ENCODE measurements around the gene PLEKHA8.
A peak's percentile ranks its signal among the peaks of the same experiment; 100 is the strongest.

The PLEKHA8 gene

GRCh38 chr7:30167901-30168300 is 139.7 kb downstream of the PLEKHA8 start:
- no peak for DNase-seq (ENCODE audit: low read depth, low spot score)
- TF ChIP-seq POLR2AphosphoS5 (IDR thresholded peaks at IDR 0.05; ENCODE audit: borderline replicate concordance, low read depth, low read length): no peak
- H3K9ac ChIP-seq (ENCODE audit: insufficient read length): no peak overlapping the region
- H3K36me3 ChIP-seq (ENCODE audit: insufficient read depth, low read length): no peaks in the 10 kb centered on the region
- H3K27ac ChIP-seq: no peak overlapping the region
- no peaks in the 10 kb centered on the region for H3K9me3 ChIP-seq (ENCODE audit: low read depth, low read length)
- H3K4me3 ChIP-seq: no peak overlapping the region

DNA sequence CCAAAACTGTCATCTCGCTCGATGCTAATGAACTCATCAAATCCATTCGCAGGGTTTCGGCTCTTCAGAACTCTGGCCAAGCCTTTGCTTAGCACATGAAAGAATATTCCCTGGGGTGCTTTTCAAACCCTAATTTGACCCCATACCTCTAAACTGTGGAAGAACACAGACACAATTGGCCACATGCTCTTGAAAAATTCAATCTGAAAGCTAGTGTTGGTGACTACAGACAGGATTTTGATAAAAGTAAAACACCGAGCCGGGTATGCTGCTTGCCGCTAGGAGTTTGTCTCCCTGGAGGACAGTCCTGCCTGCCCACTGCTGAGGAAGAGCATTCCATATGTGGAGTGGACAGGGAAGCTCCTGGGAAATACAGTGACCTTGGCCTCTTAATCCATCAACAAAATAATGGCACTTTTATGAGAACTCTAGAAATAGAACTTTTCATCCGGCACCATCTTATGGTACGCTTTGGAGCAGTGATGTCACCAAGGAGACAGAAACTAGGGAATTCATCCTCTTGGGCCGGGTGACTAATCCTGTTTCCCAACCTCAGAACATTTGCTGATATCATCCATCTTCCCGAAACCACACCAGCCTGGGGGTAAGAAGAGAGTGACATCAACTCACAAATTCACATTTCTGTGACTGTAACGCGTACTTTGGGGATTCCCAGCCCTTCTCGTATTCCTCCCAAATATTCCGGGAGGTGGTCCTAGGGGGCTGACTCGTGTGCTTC is 140.8 kb downstream of the PLEKHA8 start:
- Histone ChIP-seq H3K4me3 (no peak overlapping the region), H3K9me3 (ENCODE audit: low read depth, low read length) (no peaks in the 10 kb centered on the region), H3K36me3 (ENCODE audit: insufficient read depth, low read length) (no peaks in the 10 kb centered on the region), H3K9ac (ENCODE audit: insufficient read length) (no peak overlapping the region), H3K27ac (no peak overlapping the region)
- no peak for TF ChIP-seq FOXP2 (optimal IDR thresholded peaks at IDR 0.05; ENCODE audit: control extremely low read depth, extremely low read length, insufficient read depth)
- no peak for TF ChIP-seq EZH2 (IDR thresholded peaks at IDR 0.05)
- no peak for TF ChIP-seq POLR2AphosphoS5 (IDR thresholded peaks at IDR 0.05; ENCODE audit: borderline replicate concordance, low read depth, low read length)
- no peak for DNase-seq (ENCODE audit: low read depth, low spot score)

DNA sequence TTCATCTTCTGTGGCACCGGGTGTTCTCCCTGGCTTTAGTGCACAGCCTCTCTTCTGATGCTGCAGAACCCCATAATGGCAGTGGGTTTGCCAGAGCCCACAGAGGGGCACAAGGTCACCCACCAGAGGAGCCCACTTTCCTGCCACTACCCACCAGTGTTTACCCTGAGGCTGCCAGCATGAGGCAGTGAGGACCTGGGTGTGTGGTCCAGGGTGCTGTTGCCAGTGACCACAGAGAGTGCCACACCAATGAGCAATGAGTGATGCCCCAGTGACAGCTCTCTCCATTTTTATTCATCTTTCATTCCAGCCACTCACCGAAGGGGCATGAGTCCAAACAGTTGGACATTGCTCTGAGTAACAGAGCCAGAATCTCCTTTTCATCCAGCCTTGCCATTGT is 141.4 kb downstream of the PLEKHA8 start:
- no peak for TF ChIP-seq EZH2 (IDR thresholded peaks at IDR 0.05)
- TF ChIP-seq POLR2AphosphoS5 (IDR thresholded peaks at IDR 0.05; ENCODE audit: borderline replicate concordance, low read depth, low read length): no peak
- no peak for TF ChIP-seq FOXP2 (optimal IDR thresholded peaks at IDR 0.05; ENCODE audit: control extremely low read depth, extremely low read length, insufficient read depth)
- Histone ChIP-seq H3K36me3 (ENCODE audit: insufficient read depth, low read length) (no peaks in the 10 kb centered on the region), H3K4me3 (no peak overlapping the region), H3K9ac (ENCODE audit: insufficient read length) (no peak overlapping the region), H3K27ac (no peak overlapping the region), H3K9me3 (ENCODE audit: low read depth, low read length) (no peaks in the 10 kb centered on the region)
- no peak for DNase-seq (ENCODE audit: low read depth, low spot score)

GRCh38 chr7:30170476-30171205 is 142.4 kb downstream of the PLEKHA8 start:
- Histone ChIP-seq H3K9ac (ENCODE audit: insufficient read length) (no peak overlapping the region), H3K9me3 (ENCODE audit: low read depth, low read length) (no peaks in the 10 kb centered on the region), H3K4me3 (no peak overlapping the region), H3K36me3 (ENCODE audit: insufficient read depth, low read length) (no peaks in the 10 kb centered on the region), H3K27ac (no peak overlapping the region)
- no peak for TF ChIP-seq FOXP2 (optimal IDR thresholded peaks at IDR 0.05; ENCODE audit: control extremely low read depth, extremely low read length, insufficient read depth)
- no peak for TF ChIP-seq POLR2AphosphoS5 (IDR thresholded peaks at IDR 0.05; ENCODE audit: borderline replicate concordance, low read depth, low read length)
- TF ChIP-seq EZH2 (IDR thresholded peaks at IDR 0.05): no peak
- no peak for DNase-seq (ENCODE audit: low read depth, low spot score)

GRCh38 chr7:30171766-30172447 is 143.7 kb downstream of the PLEKHA8 start:
- no peaks in the 10 kb centered on the region for H3K36me3 ChIP-seq (ENCODE audit: insufficient read depth, low read length)
- no peak overlapping the region for H3K9ac ChIP-seq (ENCODE audit: insufficient read length)
- DNase-seq (ENCODE audit: low read depth, low spot score): no peak

DNA sequence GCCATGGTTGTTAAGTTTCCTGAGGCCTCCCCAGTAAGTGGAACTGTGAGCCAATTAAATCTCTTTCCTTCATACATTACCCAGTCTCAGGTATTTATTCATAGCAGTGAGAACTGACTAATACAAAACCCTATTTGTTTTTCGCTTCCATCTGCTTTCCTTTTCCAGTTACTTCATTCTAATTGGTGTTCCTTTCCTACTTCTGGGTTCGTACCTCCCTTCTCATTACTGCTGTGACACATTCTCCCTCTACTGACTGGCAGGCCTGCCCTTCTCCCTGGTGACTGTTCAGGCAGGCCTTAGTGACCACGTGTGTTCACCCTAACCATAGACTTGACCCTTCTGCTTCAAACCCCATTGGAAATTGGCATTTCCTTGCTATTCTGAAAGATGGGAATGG is 144.2 kb downstream of the PLEKHA8 start:
- Histone ChIP-seq H3K4me3 (peak overlapping the region; percentile 59), H3K27ac (peak overlapping the region; percentile 78), H3K9me3 (ENCODE audit: low read depth, low read length) (no peaks in the 10 kb centered on the region), H3K36me3 (ENCODE audit: insufficient read depth, low read length) (no peaks in the 10 kb centered on the region), H3K9ac (ENCODE audit: insufficient read length) (no peak overlapping the region)
- no peak for TF ChIP-seq FOXP2 (optimal IDR thresholded peaks at IDR 0.05; ENCODE audit: control extremely low read depth, extremely low read length, insufficient read depth)
- TF ChIP-seq EZH2 (IDR thresholded peaks at IDR 0.05): no peak
- TF ChIP-seq POLR2AphosphoS5 (IDR thresholded peaks at IDR 0.05; ENCODE audit: borderline replicate concordance, low read depth, low read length): no peak
- no peak for DNase-seq (ENCODE audit: low read depth, low spot score)

More at GRCh38 chr7:30171766-30172447, 143.7 kb downstream of the PLEKHA8 start:
- Histone ChIP-seq H3K27ac (peak overlapping the region; percentile 78; the same call in 1 of the 2 replicates), H3K9me3 (ENCODE audit: low read depth, low read length) (no peaks in the 10 kb centered on the region), H3K4me3 (no peak overlapping the region)
- TF ChIP-seq POLR2AphosphoS5 (IDR thresholded peaks at IDR 0.05; ENCODE audit: borderline replicate concordance, low read depth, low read length): no peak
- no peak for TF ChIP-seq FOXP2 (optimal IDR thresholded peaks at IDR 0.05; ENCODE audit: control extremely low read depth, extremely low read length, insufficient read depth)
- no peak for TF ChIP-seq EZH2 (IDR thresholded peaks at IDR 0.05)

GRCh38 chr7:30173058-30173897 is 145.1 kb downstream of the PLEKHA8 start:
- H3K4me3 ChIP-seq: peak overlapping the region; percentile 59
- peak overlapping the region; percentile 89; the same call in 1 of the 2 replicates for H3K27ac ChIP-seq
- no peak overlapping the region for H3K9ac ChIP-seq (ENCODE audit: insufficient read length)
- DNase-seq (ENCODE audit: low read depth, low spot score): peak; percentile 78
- no peaks in the 10 kb centered on the region for H3K9me3 ChIP-seq (ENCODE audit: low read depth, low read length)
- TF ChIP-seq FOXP2 (optimal IDR thresholded peaks at IDR 0.05; ENCODE audit: control extremely low read depth, extremely low read length, insufficient read depth) (peak; percentile 51), EZH2 (IDR thresholded peaks at IDR 0.05) (no peak), POLR2AphosphoS5 (IDR thresholded peaks at IDR 0.05; ENCODE audit: borderline replicate concordance, low read depth, low read length) (no peak)
- no peaks in the 10 kb centered on the region for H3K36me3 ChIP-seq (ENCODE audit: insufficient read depth, low read length)
